GM12878 (cell line): ENCODE data around the gene EMC6. TPM values are rescaled to one million over a fixed set of nuclear protein-coding genes. Genes with fewer than 3 reads are reported as not detected.

Experiments used
- ATAC-seq: fragments of 200-7000 bp; cut with Tn5 transposase; 3 replicates; pipeline ENCODE4 v1.9.1; 2020; ENCODE audit warnings: mild to moderate bottlenecking, moderate library complexity
- BruUV-seq: library from RNA; stranded (reverse); fragments of 400-500 nt; replicated peaks from 2 replicates; lab custom pipeline; 2021; lab: Mats Ljungman, UMichigan
- CTCF ChIA-PET: fragments of 300-600 bp; sonication (Branson Sonifier 250); formaldehyde crosslinking; extraction: SDS; loops from one replicate; lab custom pipeline; 2021; ENCODE audit warnings: inconsistent platforms; lab: Yijun Ruan, JAX
- POLR2A ChIA-PET: fragments of 350-600 bp; formaldehyde crosslinking; extraction: SDS; loops from one replicate; lab custom pipeline; 2021; ENCODE audit warnings: inconsistent platforms; lab: Charles Lee
- RAD21 ChIA-PET: fragments of 300-600 bp; sonication (Branson Sonifier 250); formaldehyde crosslinking; loops from one replicate; lab custom pipeline; 2023; ENCODE audit warnings: antibody characterized with exemption; ENCODE audit not compliant: unreplicated experiment; lab: Charles Lee
- SMC1A ChIA-PET: fragments of 300-600 bp; sonication (Branson Sonifier 250); formaldehyde crosslinking; loops from one replicate; lab custom pipeline; 2023; ENCODE audit not compliant: unreplicated experiment, uncharacterized antibody; lab: Charles Lee
- DNase-seq: peaks from one replicate; pipeline ENCODE4 v3.0.0-alpha.2; 2011; ENCODE audit warnings: low read depth, low spot score
- FAIRE-seq: peaks from 3 replicates; lab custom pipeline; 2011; peaks lifted over from hg19 to GRCh38; lab: Jason Lieb, UNC
- H2AFZ ChIP-seq: 2 replicates; pipeline ENCODE4 v1.6.0; 2011; ENCODE audit warnings: low read depth, low read length, control low read depth; ENCODE audit not compliant: control insufficient read depth
- H3K27ac ChIP-seq: 2 replicates; pipeline ENCODE4 v1.5.1; 2011; ENCODE audit warnings: control low read depth; ENCODE audit not compliant: control insufficient read depth, insufficient read depth
- H3K27me3 ChIP-seq, 2 experiments: replicated peaks in 1 of 2; 2 replicates each; pipeline versions ENCODE4 v1.6.0 to v1.6.1; 2011; ENCODE audit warnings: low read length in 1 of 2; ENCODE audit not compliant: control insufficient read depth in 2 of 2, insufficient read depth in 2 of 2
- H3K36me3 ChIP-seq, 2 experiments: 2 replicates each; pipeline ENCODE4 v1.5.1; 2011; ENCODE audit warnings: low read length in 1 of 2; ENCODE audit not compliant: control insufficient read depth in 2 of 2, insufficient read depth in 2 of 2
- H3K4me1 ChIP-seq: 2 replicates; pipeline ENCODE4 v1.6.1; 2011; ENCODE audit warnings: mild to moderate bottlenecking, low read length, moderate library complexity, mixed read lengths; ENCODE audit not compliant: control insufficient read depth, insufficient read depth
- H3K4me2 ChIP-seq: 2 replicates; pipeline ENCODE4 v1.6.0; 2011; ENCODE audit warnings: control low read depth; ENCODE audit not compliant: control insufficient read depth, insufficient read depth
- H3K4me3 ChIP-seq: fragments of 200-600 bp; sonication (generic); 2 replicates; pipeline ENCODE4 v1.5.1; 2016
- H3K79me2 ChIP-seq: 2 replicates; pipeline ENCODE4 v1.6.0; 2011; ENCODE audit warnings: low read length; ENCODE audit not compliant: control insufficient read depth, insufficient read depth
- H3K9ac ChIP-seq: 2 replicates; pipeline ENCODE4 v1.8.0; 2011; ENCODE audit warnings: low read length, control low read depth, mixed read lengths; ENCODE audit not compliant: control insufficient read depth, insufficient read depth
- H3K9me3 ChIP-seq: replicated peaks from 3 replicates; pipeline ENCODE4 v1.5.1; 2011; ENCODE audit warnings: mild to moderate bottlenecking, low read length; ENCODE audit not compliant: control insufficient read depth, insufficient read depth
- H4K20me1 ChIP-seq: 2 replicates; pipeline ENCODE4 v1.6.0; 2011; ENCODE audit not compliant: control insufficient read depth, insufficient read depth
- ATF2 ChIP-seq: IDR thresholded peaks from 2 replicates; pipeline ENCODE4 v1.6.1; 2012; ENCODE audit warnings: low read length, inconsistent platforms
- BMI1 ChIP-seq: fragments of 450-650 bp; IDR thresholded peaks from 2 replicates; pipeline ENCODE4 v1.6.1; 2016; ENCODE audit warnings: mild to moderate bottlenecking, moderate library complexity, borderline replicate concordance
- GATAD2B ChIP-seq: fragments of 450-650 bp; conservative IDR thresholded peaks from 2 replicates; pipeline ENCODE4 v1.6.1; 2017; ENCODE audit warnings: low read depth, mild to moderate bottlenecking, moderate library complexity
- KDM1A ChIP-seq: fragments of 200-600 bp; sonication (generic); IDR thresholded peaks from 2 replicates; pipeline ENCODE4 v1.6.1; 2016; ENCODE audit warnings: borderline replicate concordance
- MEF2A ChIP-seq: IDR thresholded peaks from 2 replicates; pipeline ENCODE4 v1.6.1; 2011; ENCODE audit warnings: low read depth, mild to moderate bottlenecking, low read length, moderate library complexity; ENCODE audit not compliant: insufficient read depth
- MYC ChIP-seq: IDR thresholded peaks from 2 replicates; pipeline ENCODE4 v1.6.1; 2011; ENCODE audit warnings: mild to moderate bottlenecking, low read length, moderate library complexity, inconsistent platforms; ENCODE audit not compliant: insufficient read depth, insufficient replicate concordance, insufficient read length, severe bottlenecking
- PAX8 ChIP-seq: fragments of 450-650 bp; IDR thresholded peaks from 2 replicates; pipeline ENCODE4 v1.6.1; 2017; ENCODE audit warnings: mild to moderate bottlenecking, moderate library complexity
- RUNX3 ChIP-seq: IDR thresholded peaks from 2 replicates; pipeline ENCODE4 v1.6.1; 2012; ENCODE audit warnings: low read length, inconsistent platforms
- SMARCA5 ChIP-seq: fragments of 450-650 bp; IDR thresholded peaks from 2 replicates; pipeline ENCODE4 v1.6.1; 2017; ENCODE audit warnings: mild to moderate bottlenecking
- SMC3 ChIP-seq: IDR thresholded peaks from 2 replicates; pipeline ENCODE4 v1.6.1; 2011; ENCODE audit warnings: low read length, improper control_type of control experiment, borderline replicate concordance
- SP1 ChIP-seq: IDR thresholded peaks from one replicate; pipeline ENCODE4 v1.6.1; 2011; ENCODE audit warnings: low read depth, low read length
- STAT3 ChIP-seq: IDR thresholded peaks from 2 replicates; pipeline ENCODE4 v1.6.1; 2011; ENCODE audit warnings: low read depth, low read length, improper control_type of control experiment
- ZBED1 ChIP-seq: IDR thresholded peaks from 2 replicates; pipeline ENCODE4 v1.6.1; 2016; ENCODE audit warnings: borderline replicate concordance
- ZNF207 ChIP-seq: fragments of 450-650 bp; IDR thresholded peaks from 2 replicates; pipeline ENCODE4 v1.6.1; 2014; ENCODE audit warnings: antibody characterized with exemption, mild to moderate bottlenecking, borderline replicate concordance
- WGBS: methylation state at CpG from one replicate; pipeline ENCODE4 v1.1.6; 2016; ENCODE audit warnings: low lambda C conversion rate; ENCODE audit not compliant: insufficient replicate concordance, insufficient coverage; ENCODE audit errors: missing lambda C conversion rate; 5-methylcytosine and 5-hydroxymethylcytosine counted together
- in situ Hi-C: fragments of 300-500 bp; cut with MboI; formaldehyde crosslinking; loops from 9 replicates; pipeline ENCODE4 v1.14.3; 2018; ENCODE audit warnings: mixed read lengths
- intact Hi-C: fragments of 100-400 bp; cut with micrococcal nuclease; formaldehyde crosslinking; loops from one replicate; pipeline ENCODE4 v1.14.2; 2022; ENCODE audit not compliant: unreplicated experiment
- polyA plus RNA-seq, 11 experiments: library from polyadenylated mRNA; depleted of rRNA in 4 of 11; unstranded in 6 of 11; stranded (reverse) in 5 of 11; fragments of >200 nt; fragmentation: Nextera tagmentation in 4 of 11; fragmentation: Illumina TruSeq in 1 of 11; extraction: Ambion mirVana in 4 of 11; extraction: Trizol in 1 of 11; gene quantifications; 1 replicate in 1 of 11; 2 replicates in 10 of 11; pipeline versions ENCODE4 v1.2.1 to v1.2.3, GENCODE V29; 2011 to 2016; ENCODE audit warnings: inconsistent platforms in 2 of 11, missing spikeins in 2 of 11, low read depth in 1 of 11
- total RNA-seq, 4 experiments: library from RNA; depleted of rRNA in 3 of 4; stranded (reverse); fragments of >200 nt in 3 of 4; fragmentation: Illumina TruSeq in 1 of 4; extraction: Trizol in 1 of 4; gene quantifications; 2 replicates each; pipeline versions ENCODE4 v1.2.1 to v1.2.3, GENCODE V29; 2013 to 2021
- TF ChIP-seq, protein P1 (sequence below): fragments of 450-650 bp; IDR thresholded peaks from 2 replicates; pipeline ENCODE4 v1.6.1; 2017; ENCODE audit warnings: borderline replicate concordance

The EMC6 gene
- total and polyA plus RNA-seq, 10 of the 15 experiments (the other 5 are each of a cell fraction or from before 2014, with no cell fraction given): 5.1 to 172 (median 35.9) TPM

GRCh38 chr17:3643889-3644349 lies 24.7 kb upstream of the EMC6 start:
- peak; percentile 41; the same call in 2 of the 3 replicates for ATAC-seq
- ChIA-PET POLR2A (no interaction called here), CTCF (interaction anchor here (2.5 kb wide), 1 partner anchor 42 kb away, joined by 7 read pairs; no protein-coding TSS in a partner anchor), RAD21 (no interaction called here), SMC1A (no interaction called here)
- Histone ChIP-seq H3K36me3 (no peaks in the 10 kb centered on the region), H3K4me2 (no peak overlapping the region), H3K4me3 (no peak overlapping the region), H3K27me3 (no peaks in the 10 kb centered on the region), H3K79me2 (no peaks in the 10 kb centered on the region), H3K27ac (no peak overlapping the region), H3K9ac (no peak overlapping the region), H3K4me1 (peaks cover 8% of the 10 kb centered on the region), H3K9me3 (no peaks in the 10 kb centered on the region), H2AFZ (no peak overlapping the region), H4K20me1 (no peaks in the 10 kb centered on the region)
- WGBS: 40% methylated on average over 4 of the region's 4 CpGs
- no TSS peak for BruUV-seq
- DNase-seq: no peak
- FAIRE-seq: no peak
- in situ Hi-C loops (loop anchor here (5.0 kb wide), 1 partner anchor 602 kb away; no protein-coding TSS in a partner anchor), intact Hi-C loops (loop anchor here (10.0 kb wide), 1 partner anchor 599 kb away; no protein-coding TSS in a partner anchor)
- 0 out of 2 replicates have a peak, but pooled peaks have one; percentile 40 for TF ChIP-seq SMARCA5
- no peak for TF ChIP-seq SP1
- TF ChIP-seq MEF2A: 0 out of 2 replicates have a peak, but pooled peaks have one; percentile 32
- TF ChIP-seq RUNX3: 0 out of 2 replicates have a peak, but pooled peaks have one; percentile 7

GRCh38 chr17:3645310-3645709 lies 23.3 kb upstream of the EMC6 start:
- POLR2A ChIA-PET: interaction anchor here (1.0 kb wide), 1 partner anchor 9 kb away, joined by 3 read pairs; the partner anchor contains the start of genes CTNS and SHPK
- TF ChIP-seq SP1: no peak
- no peak for TF ChIP-seq ATF2
- no peak for TF ChIP-seq ZNF207
- TF ChIP-seq KDM1A: no peak
- no peak for TF ChIP-seq PAX8
- TF ChIP-seq MYC: no peak
- TF ChIP-seq ZBED1: no peak
- TF ChIP-seq BMI1: no peak
- no peak for TF ChIP-seq STAT3
- TF ChIP-seq, protein P1, sequence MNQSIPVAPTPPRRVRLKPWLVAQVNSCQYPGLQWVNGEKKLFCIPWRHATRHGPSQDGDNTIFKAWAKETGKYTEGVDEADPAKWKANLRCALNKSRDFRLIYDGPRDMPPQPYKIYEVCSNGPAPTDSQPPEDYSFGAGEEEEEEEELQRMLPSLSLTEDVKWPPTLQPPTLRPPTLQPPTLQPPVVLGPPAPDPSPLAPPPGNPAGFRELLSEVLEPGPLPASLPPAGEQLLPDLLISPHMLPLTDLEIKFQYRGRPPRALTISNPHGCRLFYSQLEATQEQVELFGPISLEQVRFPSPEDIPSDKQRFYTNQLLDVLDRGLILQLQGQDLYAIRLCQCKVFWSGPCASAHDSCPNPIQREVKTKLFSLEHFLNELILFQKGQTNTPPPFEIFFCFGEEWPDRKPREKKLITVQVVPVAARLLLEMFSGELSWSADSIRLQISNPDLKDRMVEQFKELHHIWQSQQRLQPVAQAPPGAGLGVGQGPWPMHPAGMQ: no peak
- TF ChIP-seq SMC3: no peak
- TF ChIP-seq GATAD2B: no peak

More at GRCh38 chr17:3645310-3645709, 23.3 kb upstream of the EMC6 start:
- H3K27me3 ChIP-seq: no peaks in the 10 kb centered on the region
- no peaks in the 10 kb centered on the region for H4K20me1 ChIP-seq
- no peak overlapping the region for H3K27ac ChIP-seq
- DNase-seq (no peak), ATAC-seq (no peak; the same call in 1 of the 3 replicates), FAIRE-seq (peak; percentile 84)
- no peak overlapping the region for H3K4me3 ChIP-seq
- H3K79me2 ChIP-seq: no peaks in the 10 kb centered on the region
- no TSS peak for BruUV-seq
- ChIA-PET RAD21 (no interaction called here), CTCF (interaction anchor here (1.3 to 2.5 kb wide), 3 partner anchors 9 to 43 kb away, joined by 3 to 10 read pairs (median 7); partner anchors contain the start of genes CTNS and SHPK), SMC1A (interaction anchor here (1.3 kb wide), 1 partner anchor 11 kb away, joined by 3 read pairs; no protein-coding TSS in a partner anchor)
- no peaks in the 10 kb centered on the region for H3K9me3 ChIP-seq
- no peak overlapping the region for H3K9ac ChIP-seq
- WGBS: 21% methylated on average over 5 of the region's 5 CpGs
- H3K4me1 ChIP-seq: peaks cover 4% of the 10 kb centered on the region
- intact Hi-C loops (loop anchor here (10.0 kb wide), 1 partner anchor 601 kb away; no protein-coding TSS in a partner anchor), in situ Hi-C loops (no loop called here)
- no peak overlapping the region for H3K4me2 ChIP-seq
- no peak overlapping the region for H2AFZ ChIP-seq
- H3K36me3 ChIP-seq: no peaks in the 10 kb centered on the region
